Esophagus muscularis mucosa (tissue), 4 donors: ENCODE data around the gene CTNNA3. TPM values are rescaled to one million over a fixed set of nuclear protein-coding genes. Genes with fewer than 3 reads are reported as not detected.

Experiments
- DNase-seq: peaks from one replicate; pipeline ENCODE4 v3.0.0-alpha.2; 2017; ENCODE audit errors: extremely low spot score
- H3K27ac ChIP-seq, 4 donors: fragments of 200-600 bp; sonication (generic); replicated peaks in 1 of 4; 1 replicate in 3 of 4; 2 replicates in 1 of 4; pipeline ENCODE4 v1.5.1; 2016 to 2019; ENCODE audit warnings: mild to moderate bottlenecking in 1 of 4
- H3K27me3 ChIP-seq, 4 donors: fragments of 200-600 bp; sonication (generic); one replicate each; pipeline versions ENCODE4 v1.5.1 to v1.6.0; 2016 to 2019
- H3K36me3 ChIP-seq, 4 donors: fragments of 200-600 bp; sonication (generic); one replicate each; pipeline ENCODE4 v1.5.1; 2016 to 2019
- H3K4me1 ChIP-seq, 4 donors: fragments of 200-600 bp; sonication (generic); one replicate each; pipeline ENCODE4 v1.5.1; 2016 to 2019
- H3K4me3 ChIP-seq, 4 donors: fragments of 200-600 bp; sonication (generic); 1 replicate in 2 of 4; 2 replicates in 2 of 4; pipeline ENCODE4 v1.5.1; 2016 to 2019; ENCODE audit warnings: mild to moderate bottlenecking in 4 of 4, moderate library complexity in 1 of 4
- H3K9me3 ChIP-seq, 4 donors: fragments of 200-600 bp; sonication (generic); 1 replicate in 3 of 4; 2 replicates in 1 of 4; pipeline ENCODE4 v1.5.1; 2016 to 2019
- CTCF ChIP-seq, 3 experiments: fragments of 200-600 bp in 2 of 3; fragments of 450-650 bp in 1 of 3; sonication (generic) in 2 of 3; IDR thresholded peaks; one replicate each; pipeline ENCODE4 v1.5.1; 2017 to 2019; ENCODE audit warnings: antibody characterized with exemption in 3 of 3, mild to moderate bottlenecking in 2 of 3, moderate library complexity in 1 of 3
- EP300 ChIP-seq: sonication (generic); formaldehyde crosslinking; IDR thresholded peaks from one replicate; pipeline ENCODE4 v1.6.1; 2017; ENCODE audit warnings: antibody characterized with exemption
- POLR2A ChIP-seq: fragments of 450-650 bp; IDR thresholded peaks from one replicate; pipeline ENCODE4 v1.6.1; 2017; ENCODE audit warnings: antibody characterized with exemption, moderate library complexity, mild to moderate bottlenecking, low read depth
- POLR2AphosphoS5 ChIP-seq, 2 donors: sonication (generic); formaldehyde crosslinking; IDR thresholded peaks; one replicate each; pipeline ENCODE4 v1.6.1; 2017; ENCODE audit warnings: antibody characterized with exemption in 2 of 2
- WGBS: methylation state at CpG from one replicate; pipeline ENCODE4 v1.1.5; 2018; 5-methylcytosine and 5-hydroxymethylcytosine counted together
- intact Hi-C: fragments of 100-400 bp; cut with DNase I; formaldehyde crosslinking; loops from one replicate; pipeline ENCODE4 v1.15.1; 2023
- total RNA-seq, 4 donors: library from RNA; depleted of rRNA; stranded (reverse); fragments of >200 nt; gene quantifications; one replicate each; pipeline versions ENCODE4 v1.1.0 to v1.2.1, GENCODE V29; 2016

Gene CTNNA3
- total RNA-seq, 4 donors from 2014 or later: 5.1 to 27.8 (median 17.6) TPM

GRCh38 chr10:67144530-67144929 is 551.5 kb downstream of the CTNNA3 start:
- no peak for DNase-seq
- Histone ChIP-seq H3K4me1 (no peaks in the 10 kb centered on the region), H3K27ac (no peak overlapping the region), H3K4me3 (no peak overlapping the region), H3K36me3 (no peaks in the 10 kb centered on the region), H3K9me3 (no peaks in the 10 kb centered on the region), H3K27me3 (no peaks in the 10 kb centered on the region)
- no peak for TF ChIP-seq CTCF (IDR thresholded peaks at IDR 0.05)
- 95% methylated on average over 1 of the region's 1 CpG for WGBS
- intact Hi-C loops: no loop called here

GRCh38 chr10:67141300-67141699 is 554.7 kb downstream of the CTNNA3 start:
- no peaks in the 10 kb centered on the region for H3K27me3 ChIP-seq
- no peak for DNase-seq
- no peaks in the 10 kb centered on the region for H3K9me3 ChIP-seq
- 79% methylated on average over 6 of the region's 6 CpGs for WGBS
- no peaks in the 10 kb centered on the region for H3K36me3 ChIP-seq
- no peak overlapping the region for H3K4me3 ChIP-seq
- intact Hi-C loops: no loop called here
- H3K4me1 ChIP-seq: no peaks in the 10 kb centered on the region
- H3K27ac ChIP-seq: no peak overlapping the region
- TF ChIP-seq POLR2A: no peak
- no peak for TF ChIP-seq CTCF (IDR thresholded peaks at IDR 0.05)
- TF ChIP-seq POLR2AphosphoS5 (IDR thresholded peaks at IDR 0.05): no peak
- no peak for TF ChIP-seq EP300

- H3K9me3 ChIP-seq: no peaks in the 10 kb centered on the region
- WGBS: 59% methylated on average over 2 of the region's 2 CpGs
- H3K4me1 ChIP-seq: no peaks in the 10 kb centered on the region
- no peak for DNase-seq
- intact Hi-C loops: no loop called here
- H3K27me3 ChIP-seq: no peaks in the 10 kb centered on the region
- TF ChIP-seq POLR2AphosphoS5 (IDR thresholded peaks at IDR 0.05): no peak
- no peak for TF ChIP-seq POLR2A
- TF ChIP-seq EP300: no peak
- no peak for TF ChIP-seq CTCF (IDR thresholded peaks at IDR 0.05)
- no peak overlapping the region for H3K4me3 ChIP-seq
- H3K36me3 ChIP-seq: no peaks in the 10 kb centered on the region
- no peak overlapping the region for H3K27ac ChIP-seq
Measured at GRCh38 chr10:67140641-67141040, 555.4 kb downstream of the CTNNA3 start.

- Histone ChIP-seq H3K9me3 (no peaks in the 10 kb centered on the region), H3K4me3 (no peak overlapping the region), H3K36me3 (no peaks in the 10 kb centered on the region), H3K4me1 (no peaks in the 10 kb centered on the region), H3K27ac (no peak overlapping the region), H3K27me3 (no peaks in the 10 kb centered on the region)
- no peak for TF ChIP-seq EP300
- TF ChIP-seq CTCF (IDR thresholded peaks at IDR 0.05): no peak
- no peak for TF ChIP-seq POLR2AphosphoS5 (IDR thresholded peaks at IDR 0.05)
- TF ChIP-seq POLR2A: no peak
- intact Hi-C loops: no loop called here
- WGBS: 81% methylated on average over 2 of the region's 2 CpGs
- DNase-seq: no peak
Measured at GRCh38 chr10:67127441-67127840, 568.6 kb downstream of the CTNNA3 start.

- H3K9me3 ChIP-seq: no peaks in the 10 kb centered on the region
- H3K4me1 ChIP-seq: peaks cover 0 to 5% (median 0%) of the 10 kb centered on the region in 4 donors
- no peaks in the 10 kb centered on the region for H3K27me3 ChIP-seq
- DNase-seq: no peak
- no peak for TF ChIP-seq POLR2A
- TF ChIP-seq CTCF (IDR thresholded peaks at IDR 0.05): no peak
- TF ChIP-seq POLR2AphosphoS5 (IDR thresholded peaks at IDR 0.05): no peak
- TF ChIP-seq EP300: no peak
- intact Hi-C loops: no loop called here
- no peak overlapping the region for H3K4me3 ChIP-seq
- 26% methylated on average over 1 of the region's 1 CpG for WGBS
- no peak overlapping the region for H3K27ac ChIP-seq
- no peaks in the 10 kb centered on the region for H3K36me3 ChIP-seq
Measured at GRCh38 chr10:67119651-67120050, 576.3 kb downstream of the CTNNA3 start.
